Tibial nerve (tissue), 3 donors: ENCODE results near the gene GALNT8.

Source experiments
- POLR2A ChIP-seq, 2 donors: fragments of 450-650 bp; IDR thresholded peaks; one replicate each; pipeline ENCODE4 v1.6.1; 2017; ENCODE audit warnings: antibody characterized with exemption in 2 of 2, mild to moderate bottlenecking in 2 of 2, moderate library complexity in 2 of 2
- TF ChIP-seq, protein P1 (sequence below), 5 experiments: fragments of 200-600 bp in 3 of 5; fragments of 450-650 bp in 2 of 5; sonication (generic) in 3 of 5; IDR thresholded peaks; one replicate each; pipeline ENCODE4 v1.5.1; 2016 to 2019; ENCODE audit warnings: antibody characterized with exemption in 5 of 5, mild to moderate bottlenecking in 3 of 5, moderate library complexity in 2 of 5

DNA sequence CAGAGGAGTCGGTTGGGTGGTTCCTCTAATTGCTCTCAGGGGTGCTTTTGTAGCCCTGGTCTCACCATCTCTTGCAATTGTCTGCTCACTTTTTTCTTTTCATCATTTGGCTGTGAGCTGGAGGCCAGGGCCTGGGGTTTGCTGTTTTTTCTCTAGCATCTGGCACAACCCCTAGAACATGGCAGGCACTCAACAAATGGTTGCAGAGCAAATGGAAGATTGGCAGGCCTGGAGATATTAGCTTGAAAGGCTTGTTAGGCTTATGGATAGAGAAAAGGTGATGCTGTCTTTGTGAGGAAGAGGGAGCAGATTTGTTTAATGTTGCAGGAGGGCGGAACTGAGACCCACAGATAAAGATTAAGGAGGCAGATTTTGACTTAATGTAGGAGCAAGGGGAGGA is 47.0 kb downstream of the GALNT8 start:
- TF ChIP-seq, protein P1, sequence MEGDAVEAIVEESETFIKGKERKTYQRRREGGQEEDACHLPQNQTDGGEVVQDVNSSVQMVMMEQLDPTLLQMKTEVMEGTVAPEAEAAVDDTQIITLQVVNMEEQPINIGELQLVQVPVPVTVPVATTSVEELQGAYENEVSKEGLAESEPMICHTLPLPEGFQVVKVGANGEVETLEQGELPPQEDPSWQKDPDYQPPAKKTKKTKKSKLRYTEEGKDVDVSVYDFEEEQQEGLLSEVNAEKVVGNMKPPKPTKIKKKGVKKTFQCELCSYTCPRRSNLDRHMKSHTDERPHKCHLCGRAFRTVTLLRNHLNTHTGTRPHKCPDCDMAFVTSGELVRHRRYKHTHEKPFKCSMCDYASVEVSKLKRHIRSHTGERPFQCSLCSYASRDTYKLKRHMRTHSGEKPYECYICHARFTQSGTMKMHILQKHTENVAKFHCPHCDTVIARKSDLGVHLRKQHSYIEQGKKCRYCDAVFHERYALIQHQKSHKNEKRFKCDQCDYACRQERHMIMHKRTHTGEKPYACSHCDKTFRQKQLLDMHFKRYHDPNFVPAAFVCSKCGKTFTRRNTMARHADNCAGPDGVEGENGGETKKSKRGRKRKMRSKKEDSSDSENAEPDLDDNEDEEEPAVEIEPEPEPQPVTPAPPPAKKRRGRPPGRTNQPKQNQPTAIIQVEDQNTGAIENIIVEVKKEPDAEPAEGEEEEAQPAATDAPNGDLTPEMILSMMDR (IDR thresholded peaks at IDR 0.05): no peak
- TF ChIP-seq POLR2A (IDR thresholded peaks at IDR 0.05): no peak
